HG03066 (cell line): ENCODE measurements around the gene SCAMP4.
"Not testable (repeated sequence)": the region's sequence is repeated elsewhere in the genome, so short reads cannot be mapped to it uniquely, and the experiment has no call there.

Experiments used
- ATAC-seq: cut with Tn5 transposase; IDR thresholded peaks from one replicate; pipeline ENCODE4 v1.9.1; 2021; ENCODE audit warnings: low read depth; ENCODE audit not compliant: unreplicated experiment

The SCAMP4 gene

GRCh38 chr19:1882786-1883692, 22.2 kb upstream of the SCAMP4 start:
- no peak for ATAC-seq

DNA sequence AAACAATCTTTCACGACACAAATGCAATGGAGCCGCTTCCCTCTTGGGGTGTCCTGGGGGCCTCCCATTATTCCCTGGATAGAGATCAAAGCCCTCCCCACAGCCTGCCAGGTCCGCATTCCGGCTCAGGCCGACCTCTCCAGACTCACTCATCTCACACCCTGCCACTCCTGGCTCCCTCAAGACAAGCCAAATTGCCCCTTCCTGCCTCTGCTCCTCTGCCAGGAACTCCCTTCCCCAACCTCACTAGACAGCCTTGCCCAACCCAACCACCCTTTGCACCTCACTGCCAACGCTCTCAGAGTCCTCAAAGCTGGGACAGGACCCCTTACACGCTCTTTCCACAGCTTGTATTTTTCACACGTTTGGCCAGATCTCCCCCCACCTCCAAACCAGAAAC, 21.4 kb upstream of the SCAMP4 start:
- no peak for ATAC-seq

DNA sequence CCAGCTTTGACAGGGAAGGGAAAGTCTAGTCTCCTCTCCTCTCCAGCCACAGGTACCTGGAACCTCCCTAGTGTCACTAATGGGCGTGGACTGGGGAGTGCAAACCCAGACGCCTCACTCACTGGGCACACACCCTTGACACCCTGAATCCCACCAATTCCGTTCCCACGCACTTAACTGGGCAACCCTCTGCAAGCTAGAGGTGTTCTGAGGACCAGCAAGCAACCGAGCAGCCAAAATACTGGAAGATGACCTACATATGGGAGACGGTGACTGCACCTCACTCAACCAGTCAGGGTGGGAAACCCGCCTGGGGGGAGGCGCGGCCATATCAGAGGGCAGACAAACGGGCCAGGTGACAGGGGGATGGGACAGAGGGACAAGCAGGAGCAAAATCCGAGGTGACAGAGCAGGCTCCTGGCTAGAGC, 20.9 kb upstream of the SCAMP4 start:
- no peak for ATAC-seq

DNA sequence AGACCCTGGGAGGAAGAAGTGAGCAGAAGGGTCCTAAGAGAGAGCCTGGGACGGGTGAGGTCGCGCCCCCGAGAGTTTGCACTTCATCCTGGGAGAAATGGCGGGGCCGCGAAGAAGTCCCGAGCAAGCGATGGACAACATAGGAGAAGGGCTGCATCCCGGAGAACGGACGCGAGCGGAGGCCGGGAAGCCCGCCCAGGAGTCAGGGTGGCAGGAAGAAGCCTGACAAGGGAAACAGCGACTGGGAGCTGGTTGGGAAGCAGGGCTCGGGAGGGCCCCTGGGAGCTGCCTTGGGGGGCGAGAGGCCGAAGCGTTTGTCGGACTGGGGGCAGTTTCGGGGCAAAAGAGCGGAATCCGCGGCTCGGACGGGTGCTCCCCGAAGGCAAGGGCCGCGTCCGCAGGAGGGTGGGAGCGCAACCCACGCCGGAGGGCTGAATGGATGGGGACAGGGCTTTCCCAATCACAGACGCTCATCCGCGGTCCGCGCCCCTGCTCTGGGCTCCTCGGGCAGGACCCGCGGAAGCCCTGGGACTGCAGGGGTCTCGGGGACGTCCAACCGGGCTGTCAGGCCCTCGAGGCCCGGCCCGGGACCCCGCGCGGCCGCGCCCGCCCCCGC, 20.4 kb upstream of the SCAMP4 start:
- no peak for ATAC-seq

GRCh38 chr19:1885398-1886119, 19.6 kb upstream of the SCAMP4 start, which contains the start of gene ABHD17A:
ABHD17A (minus strand) TSS chr19:1885496; CDS start chr19:1881566, 3,930 bp downstream.
- peak; percentile 78 for ATAC-seq

DNA sequence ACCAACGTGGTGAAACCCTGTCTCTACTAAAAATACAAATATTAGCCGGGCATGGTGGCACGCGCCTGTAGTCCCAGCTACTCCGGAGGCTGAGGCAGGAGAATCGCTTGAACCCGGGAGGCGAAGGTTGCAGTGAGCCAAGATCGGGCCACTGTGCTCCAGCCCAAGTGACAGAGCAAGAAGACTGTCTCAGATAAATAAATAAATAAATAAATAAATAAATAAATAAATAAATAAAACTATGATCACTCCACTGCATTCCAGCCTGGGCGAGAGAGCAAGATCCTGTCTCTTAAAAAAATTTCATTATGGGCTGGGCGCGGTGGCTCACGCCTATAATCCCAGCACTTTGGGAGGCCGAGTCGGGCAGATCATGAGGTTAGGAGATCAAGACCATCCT, 18.8 kb upstream of the SCAMP4 start:
- not testable (repeated sequence) for ATAC-seq

GRCh38 chr19:1888385-1888784, 16.8 kb upstream of the SCAMP4 start:
- no peak for ATAC-seq

- ATAC-seq = no peak
Measured at GRCh38 chr19:1889907-1890306, 15.3 kb upstream of the SCAMP4 start.

- no peak for ATAC-seq
Measured at GRCh38 chr19:1893791-1894190, 11.4 kb upstream of the SCAMP4 start.

DNA sequence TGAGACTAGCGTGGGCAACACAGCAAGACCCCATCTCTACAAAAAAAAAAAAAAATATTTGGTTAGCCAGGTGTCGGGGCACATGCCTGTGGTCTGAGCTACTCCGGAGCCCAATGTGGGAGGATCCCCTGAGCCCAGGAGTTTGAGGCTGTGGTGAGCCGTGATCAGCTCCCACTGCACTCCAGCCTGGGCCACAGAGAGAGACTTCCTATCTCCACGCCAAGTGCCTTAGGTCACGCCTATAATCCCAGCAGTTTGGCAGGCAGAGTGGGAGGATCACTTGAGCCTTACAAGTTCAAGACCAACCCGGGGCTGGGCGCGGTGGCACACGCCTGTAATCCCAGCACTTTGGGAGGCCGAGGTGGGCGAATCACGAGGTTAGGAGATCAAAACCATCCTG, 8.7 kb upstream of the SCAMP4 start:
- no peak for ATAC-seq

DNA sequence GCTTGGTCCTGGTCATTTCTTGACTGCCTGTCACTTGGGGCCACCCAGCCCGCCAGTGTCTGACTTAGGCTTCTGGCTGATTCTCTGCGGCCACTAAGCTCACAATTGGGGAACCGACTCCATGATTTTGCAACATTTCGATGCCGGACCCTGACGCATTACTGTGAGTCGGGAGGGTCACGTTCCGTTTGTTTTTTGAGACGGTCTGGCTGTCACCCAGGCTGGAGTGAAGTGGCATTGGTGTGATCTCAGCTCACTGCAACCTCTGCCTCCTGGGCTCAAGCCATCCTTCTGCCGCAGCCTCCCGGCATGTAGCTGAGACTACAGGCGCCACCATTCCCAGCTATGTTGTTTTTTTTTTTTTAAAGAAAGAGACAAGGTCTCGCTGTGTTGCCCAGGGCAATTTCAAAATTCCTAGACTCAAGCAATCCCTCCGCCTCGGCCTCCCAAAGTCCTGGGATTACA, 3.2 kb upstream of the SCAMP4 start:
- no peak for ATAC-seq

DNA sequence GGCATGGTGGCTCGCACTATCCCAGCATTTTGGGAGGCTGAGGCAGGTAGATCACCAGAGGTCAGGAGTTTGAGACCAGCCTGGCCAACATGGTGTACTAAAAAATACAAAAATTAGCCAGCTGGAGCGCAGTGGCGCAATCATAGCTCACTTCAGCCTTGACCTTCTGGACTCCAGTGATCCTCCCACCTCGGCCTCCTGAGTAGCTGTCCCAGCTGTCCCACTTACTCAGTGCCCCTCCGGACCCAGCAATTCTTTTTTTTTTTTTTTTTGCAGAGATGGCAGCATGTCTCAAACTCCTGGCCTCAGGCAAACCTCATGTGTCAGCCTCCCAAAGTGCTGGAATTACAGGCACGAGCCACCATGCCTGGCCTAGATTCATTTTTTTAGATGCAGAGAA, 2.3 kb upstream of the SCAMP4 start:
- ATAC-seq = no peak

DNA sequence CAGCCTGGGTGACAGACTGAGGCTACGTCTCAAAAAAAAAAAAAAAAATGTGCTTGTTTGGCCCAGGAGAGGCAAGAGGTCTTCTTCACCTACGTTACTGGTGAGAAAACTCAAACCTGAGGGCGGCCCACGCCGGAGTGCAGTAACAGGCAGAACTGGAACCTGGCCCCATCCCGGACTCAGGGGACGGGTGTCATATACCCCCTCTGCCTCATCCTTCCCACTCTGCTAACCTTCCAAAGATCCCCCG, 414 bp upstream of the SCAMP4 start:
- no peak for ATAC-seq

DNA sequence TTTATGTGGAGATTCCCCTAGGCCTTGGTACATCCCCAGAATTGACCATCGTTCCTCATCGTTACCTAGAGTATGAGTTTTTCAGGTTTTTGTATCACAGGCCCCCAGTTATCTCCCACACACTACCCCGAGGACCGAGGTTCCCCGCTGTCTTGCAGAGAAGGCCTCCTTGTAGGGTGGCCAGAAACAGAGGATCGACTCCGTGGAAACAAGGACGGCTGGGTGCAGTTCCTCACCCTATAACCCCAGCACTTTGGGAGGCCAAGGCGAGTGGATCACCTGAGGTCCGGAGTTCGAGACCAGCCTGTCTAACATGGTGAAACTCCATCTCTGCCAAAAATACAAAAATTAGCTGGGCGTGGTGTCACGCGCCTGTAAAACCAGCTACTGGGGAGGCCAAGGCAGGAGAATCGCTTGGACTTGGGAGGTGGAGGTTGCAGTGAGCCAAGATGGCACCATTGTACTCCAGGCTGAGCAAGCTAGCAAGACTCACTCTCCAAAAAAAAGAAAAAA, 720 bp downstream of the SCAMP4 start:
- ATAC-seq = no peak

GRCh38 chr19:1906985-1907562, 1.9 kb downstream of the SCAMP4 start:
- ATAC-seq = no peak

- no peak for ATAC-seq
Measured at GRCh38 chr19:1907563-1908363, 2.6 kb downstream of the SCAMP4 start.

DNA sequence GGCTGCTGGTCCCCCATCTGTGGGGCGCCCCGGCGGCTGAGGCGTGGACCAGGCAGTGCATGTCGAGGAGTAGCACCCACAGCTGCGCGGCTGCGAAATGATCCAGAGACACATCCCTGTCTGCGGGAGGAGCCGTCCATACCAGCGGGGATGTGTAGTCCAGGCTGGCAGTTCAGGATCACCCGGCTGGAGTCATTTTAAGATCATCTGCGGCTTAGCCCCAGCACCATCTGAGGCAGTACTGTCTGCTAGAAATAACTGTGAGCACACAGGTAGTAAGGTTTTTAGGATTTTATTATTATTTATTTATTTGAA, 3.1 kb downstream of the SCAMP4 start:
- no peak for ATAC-seq

DNA sequence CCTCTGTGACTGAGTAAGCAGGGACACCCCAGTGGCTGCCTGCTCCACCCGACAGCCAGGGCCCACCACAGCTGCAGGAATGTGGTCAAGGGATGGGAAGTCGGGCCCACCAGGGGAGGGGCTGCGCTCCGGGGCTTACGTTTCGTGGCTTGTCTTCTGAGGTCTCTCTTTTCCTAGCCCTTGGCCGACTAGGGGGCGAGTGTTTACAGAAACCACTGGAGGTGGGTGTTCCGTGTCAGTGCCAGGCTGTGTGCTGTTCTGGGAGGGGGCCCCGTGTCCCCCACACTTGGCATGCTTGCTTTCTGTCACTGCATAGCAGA, 4.5 kb downstream of the SCAMP4 start:
- no peak for ATAC-seq

DNA sequence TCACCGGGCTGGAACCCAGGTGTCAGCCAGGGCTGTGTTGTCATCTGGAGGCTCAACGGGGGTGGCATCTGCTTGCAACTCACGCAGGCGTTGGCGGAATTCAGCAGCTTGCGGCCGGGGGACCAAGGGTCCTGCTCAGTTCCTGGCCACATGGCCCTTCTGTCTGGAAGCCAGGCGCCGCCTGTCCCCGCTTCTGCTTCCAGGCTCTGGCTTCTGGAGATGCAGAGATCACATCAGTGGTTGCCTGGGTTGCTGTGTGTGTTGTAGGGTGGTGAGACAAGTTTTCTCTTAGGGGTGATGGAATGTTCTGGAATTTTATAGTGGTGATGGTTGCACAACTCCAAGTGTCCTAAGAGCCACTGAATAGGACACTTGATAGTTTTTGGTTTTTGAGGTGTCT, 5.0 kb downstream of the SCAMP4 start:
- ATAC-seq = no peak

DNA sequence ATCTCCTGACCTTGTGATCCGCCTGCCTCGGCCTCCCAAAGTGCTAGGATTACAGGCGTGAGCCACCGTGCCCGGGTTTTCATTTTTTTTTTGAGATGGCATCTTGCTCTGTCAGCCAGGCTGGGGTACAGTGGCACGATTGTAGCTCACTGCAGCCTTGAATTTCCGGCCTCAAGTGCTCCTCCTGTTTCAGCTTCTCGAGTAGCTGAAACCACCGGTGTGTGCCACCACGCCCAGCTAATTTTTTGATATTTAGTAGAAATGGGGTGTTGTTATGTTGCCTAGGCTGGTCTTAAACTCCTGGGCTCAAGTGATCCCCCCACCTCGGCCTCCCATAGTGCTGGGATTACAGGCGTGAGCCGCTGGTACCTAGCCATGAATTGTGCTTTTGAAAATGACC, 5.9 kb downstream of the SCAMP4 start:
- no peak for ATAC-seq
